ENCODE data around the gene CIDEB. TPM values are rescaled to one million over a fixed set of nuclear protein-coding genes. Genes with fewer than 3 reads are reported as not detected.

The CIDEB gene
- total and polyA plus RNA-seq, 2 of the 13 experiments (the other 11 are each of a cell fraction or from before 2014, with no cell fraction given), result 35.8 to 110 TPM

- TF ChIP-seq, protein P1, sequence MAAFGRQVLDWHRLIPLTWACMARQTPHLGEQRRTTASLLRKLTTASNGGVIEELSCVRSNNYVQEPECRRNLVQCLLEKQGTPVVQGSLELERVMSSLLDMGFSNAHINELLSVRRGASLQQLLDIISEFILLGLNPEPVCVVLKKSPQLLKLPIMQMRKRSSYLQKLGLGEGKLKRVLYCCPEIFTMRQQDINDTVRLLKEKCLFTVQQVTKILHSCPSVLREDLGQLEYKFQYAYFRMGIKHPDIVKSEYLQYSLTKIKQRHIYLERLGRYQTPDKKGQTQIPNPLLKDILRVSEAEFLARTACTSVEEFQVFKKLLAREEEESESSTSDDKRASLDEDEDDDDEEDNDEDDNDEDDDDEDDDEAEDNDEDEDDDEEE (CRISPR knock-in tag; IDR thresholded peaks at IDR 0.05), result no peak
- TF ChIP-seq HNF1B (CRISPR knock-in tag; IDR thresholded peaks at IDR 0.05), result 0 out of 2 replicates have a peak, but pooled peaks have one; percentile 27
- no peak for TF ChIP-seq ZNF747 (CRISPR knock-in tag; IDR thresholded peaks at IDR 0.05; ENCODE audit: borderline replicate concordance)
- no peak for TF ChIP-seq STAT5B (CRISPR knock-in tag; IDR thresholded peaks at IDR 0.05)
- no peak for TF ChIP-seq SALL2 (CRISPR knock-in tag; IDR thresholded peaks at IDR 0.05)
- TF ChIP-seq ZNF30 (CRISPR knock-in tag; IDR thresholded peaks at IDR 0.05), result no peak
- 0 out of 2 replicates have a peak, but pooled peaks have one; percentile 27 for TF ChIP-seq ZNF124 (CRISPR knock-in tag; IDR thresholded peaks at IDR 0.05)
- TF ChIP-seq TARDBP (CRISPR knock-in tag; IDR thresholded peaks at IDR 0.05), result no peak
- no peak for TF ChIP-seq ZNF780A (CRISPR knock-in tag; IDR thresholded peaks at IDR 0.05)
- TF ChIP-seq KDM4B (CRISPR knock-in tag; IDR thresholded peaks at IDR 0.05), result no peak
- TF ChIP-seq HNRNPK (IDR thresholded peaks at IDR 0.05; ENCODE audit: low read depth, low read length, poor library complexity, severe bottlenecking), result no peak
- TF ChIP-seq U2AF2 (IDR thresholded peaks at IDR 0.05; ENCODE audit: low read depth, low read length), result no peak
- TF ChIP-seq, protein P2, sequence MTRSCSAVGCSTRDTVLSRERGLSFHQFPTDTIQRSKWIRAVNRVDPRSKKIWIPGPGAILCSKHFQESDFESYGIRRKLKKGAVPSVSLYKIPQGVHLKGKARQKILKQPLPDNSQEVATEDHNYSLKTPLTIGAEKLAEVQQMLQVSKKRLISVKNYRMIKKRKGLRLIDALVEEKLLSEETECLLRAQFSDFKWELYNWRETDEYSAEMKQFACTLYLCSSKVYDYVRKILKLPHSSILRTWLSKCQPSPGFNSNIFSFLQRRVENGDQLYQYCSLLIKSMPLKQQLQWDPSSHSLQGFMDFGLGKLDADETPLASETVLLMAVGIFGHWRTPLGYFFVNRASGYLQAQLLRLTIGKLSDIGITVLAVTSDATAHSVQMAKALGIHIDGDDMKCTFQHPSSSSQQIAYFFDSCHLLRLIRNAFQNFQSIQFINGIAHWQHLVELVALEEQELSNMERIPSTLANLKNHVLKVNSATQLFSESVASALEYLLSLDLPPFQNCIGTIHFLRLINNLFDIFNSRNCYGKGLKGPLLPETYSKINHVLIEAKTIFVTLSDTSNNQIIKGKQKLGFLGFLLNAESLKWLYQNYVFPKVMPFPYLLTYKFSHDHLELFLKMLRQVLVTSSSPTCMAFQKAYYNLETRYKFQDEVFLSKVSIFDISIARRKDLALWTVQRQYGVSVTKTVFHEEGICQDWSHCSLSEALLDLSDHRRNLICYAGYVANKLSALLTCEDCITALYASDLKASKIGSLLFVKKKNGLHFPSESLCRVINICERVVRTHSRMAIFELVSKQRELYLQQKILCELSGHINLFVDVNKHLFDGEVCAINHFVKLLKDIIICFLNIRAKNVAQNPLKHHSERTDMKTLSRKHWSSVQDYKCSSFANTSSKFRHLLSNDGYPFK (CRISPR knock-in tag; IDR thresholded peaks at IDR 0.05; ENCODE audit: borderline replicate concordance), result no peak
- TF ChIP-seq ZSCAN30 (CRISPR knock-in tag; IDR thresholded peaks at IDR 0.05), result no peak
- TF ChIP-seq PLRG1 (conservative IDR thresholded peaks at IDR 0.05), result no peak
- no peak for TF ChIP-seq POLR2AphosphoS2 (IDR thresholded peaks at IDR 0.05; ENCODE audit: low read depth, low read length)
- TF ChIP-seq ZSCAN25 (CRISPR knock-in tag; IDR thresholded peaks at IDR 0.05), result no peak
- TF ChIP-seq, protein P3, sequence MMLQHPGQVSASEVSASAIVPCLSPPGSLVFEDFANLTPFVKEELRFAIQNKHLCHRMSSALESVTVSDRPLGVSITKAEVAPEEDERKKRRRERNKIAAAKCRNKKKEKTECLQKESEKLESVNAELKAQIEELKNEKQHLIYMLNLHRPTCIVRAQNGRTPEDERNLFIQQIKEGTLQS (CRISPR knock-in tag; IDR thresholded peaks at IDR 0.05), result no peak
- TF ChIP-seq, protein P4, sequence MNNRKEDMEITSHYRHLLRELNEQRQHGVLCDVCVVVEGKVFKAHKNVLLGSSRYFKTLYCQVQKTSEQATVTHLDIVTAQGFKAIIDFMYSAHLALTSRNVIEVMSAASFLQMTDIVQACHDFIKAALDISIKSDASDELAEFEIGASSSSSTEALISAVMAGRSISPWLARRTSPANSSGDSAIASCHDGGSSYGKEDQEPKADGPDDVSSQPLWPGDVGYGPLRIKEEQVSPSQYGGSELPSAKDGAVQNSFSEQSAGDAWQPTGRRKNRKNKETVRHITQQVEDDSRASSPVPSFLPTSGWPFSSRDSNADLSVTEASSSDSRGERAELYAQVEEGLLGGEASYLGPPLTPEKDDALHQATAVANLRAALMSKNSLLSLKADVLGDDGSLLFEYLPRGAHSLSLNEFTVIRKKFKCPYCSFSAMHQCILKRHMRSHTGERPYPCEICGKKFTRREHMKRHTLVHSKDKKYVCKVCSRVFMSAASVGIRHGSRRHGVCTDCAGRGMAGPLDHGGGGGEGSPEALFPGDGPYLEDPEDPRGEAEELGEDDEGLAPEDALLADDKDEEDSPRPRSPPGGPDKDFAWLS (CRISPR knock-in tag; IDR thresholded peaks at IDR 0.05; ENCODE audit: borderline replicate concordance), result no peak
- TF ChIP-seq, protein P5, sequence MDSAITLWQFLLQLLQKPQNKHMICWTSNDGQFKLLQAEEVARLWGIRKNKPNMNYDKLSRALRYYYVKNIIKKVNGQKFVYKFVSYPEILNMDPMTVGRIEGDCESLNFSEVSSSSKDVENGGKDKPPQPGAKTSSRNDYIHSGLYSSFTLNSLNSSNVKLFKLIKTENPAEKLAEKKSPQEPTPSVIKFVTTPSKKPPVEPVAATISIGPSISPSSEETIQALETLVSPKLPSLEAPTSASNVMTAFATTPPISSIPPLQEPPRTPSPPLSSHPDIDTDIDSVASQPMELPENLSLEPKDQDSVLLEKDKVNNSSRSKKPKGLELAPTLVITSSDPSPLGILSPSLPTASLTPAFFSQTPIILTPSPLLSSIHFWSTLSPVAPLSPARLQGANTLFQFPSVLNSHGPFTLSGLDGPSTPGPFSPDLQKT (CRISPR knock-in tag; IDR thresholded peaks at IDR 0.05; ENCODE audit: borderline replicate concordance), result no peak
Observed at GRCh38 chr14:24343795-24344660, 36.3 kb upstream of the CIDEB start (continued).

All from HepG2 (cell line).